Spleen (tissue), 7 donors: ENCODE results near the gene SPOP.

Experiments
- POLR2AphosphoS5 ChIP-seq, 3 donors: sonication (generic); formaldehyde crosslinking; IDR thresholded peaks; one replicate each; pipeline ENCODE4 v1.5.1; 2017; ENCODE audit warnings: antibody characterized with exemption in 3 of 3
- TF ChIP-seq, protein P1 (sequence below), 11 experiments: fragments of 200-600 bp in 7 of 11; fragments of 450-650 bp in 4 of 11; sonication (generic) in 4 of 11; IDR thresholded peaks in 8 of 11; conservative IDR thresholded peaks in 3 of 11; 1 replicate in 7 of 11; 2 replicates in 4 of 11; pipeline versions ENCODE4 v1.4.0 to v1.8.0; 2016 to 2021; ENCODE audit warnings: antibody characterized with exemption in 11 of 11, inconsistent platforms in 4 of 11, mild to moderate bottlenecking in 1 of 11
- donor health status: DM: no; HTN: no; CAD: no; lungs with moderate emphysema.
- donor health status: DM: no; HTN: no; CAD: no.
- donor health status: DM: no; HTN: no; CAD: no.

- TF ChIP-seq, protein P1, sequence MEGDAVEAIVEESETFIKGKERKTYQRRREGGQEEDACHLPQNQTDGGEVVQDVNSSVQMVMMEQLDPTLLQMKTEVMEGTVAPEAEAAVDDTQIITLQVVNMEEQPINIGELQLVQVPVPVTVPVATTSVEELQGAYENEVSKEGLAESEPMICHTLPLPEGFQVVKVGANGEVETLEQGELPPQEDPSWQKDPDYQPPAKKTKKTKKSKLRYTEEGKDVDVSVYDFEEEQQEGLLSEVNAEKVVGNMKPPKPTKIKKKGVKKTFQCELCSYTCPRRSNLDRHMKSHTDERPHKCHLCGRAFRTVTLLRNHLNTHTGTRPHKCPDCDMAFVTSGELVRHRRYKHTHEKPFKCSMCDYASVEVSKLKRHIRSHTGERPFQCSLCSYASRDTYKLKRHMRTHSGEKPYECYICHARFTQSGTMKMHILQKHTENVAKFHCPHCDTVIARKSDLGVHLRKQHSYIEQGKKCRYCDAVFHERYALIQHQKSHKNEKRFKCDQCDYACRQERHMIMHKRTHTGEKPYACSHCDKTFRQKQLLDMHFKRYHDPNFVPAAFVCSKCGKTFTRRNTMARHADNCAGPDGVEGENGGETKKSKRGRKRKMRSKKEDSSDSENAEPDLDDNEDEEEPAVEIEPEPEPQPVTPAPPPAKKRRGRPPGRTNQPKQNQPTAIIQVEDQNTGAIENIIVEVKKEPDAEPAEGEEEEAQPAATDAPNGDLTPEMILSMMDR (IDR thresholded peaks at IDR 0.05 in 8 of 11, conservative IDR thresholded peaks at IDR 0.05 in 3 of 11), result no peak
- no peak for TF ChIP-seq POLR2AphosphoS5 (IDR thresholded peaks at IDR 0.05)
These were observed 49.5 kb upstream of the SPOP start for GRCh38 chr17:49727380-49727779.
